GM19372 (cell line): Measurements from ENCODE around the gene ODAD3.
"Not testable (repeated sequence)": the region's sequence is repeated elsewhere in the genome, so short reads cannot be mapped to it uniquely, and the experiment has no call there.

Experiments
- ATAC-seq: cut with Tn5 transposase; IDR thresholded peaks from one replicate; pipeline ENCODE4 v1.9.1; 2021; ENCODE audit warnings: mild to moderate bottlenecking, low read depth, moderate library complexity; ENCODE audit not compliant: unreplicated experiment

Gene ODAD3

GRCh38 chr19:11461453-11461852, 26.5 kb upstream of the ODAD3 start:
- ATAC-seq, result no peak

GRCh38 chr19:11460207-11460606, 25.3 kb upstream of the ODAD3 start:
- ATAC-seq, result no peak

GRCh38 chr19:11458912-11459311, 24.0 kb upstream of the ODAD3 start:
- not testable (repeated sequence) for ATAC-seq

DNA sequence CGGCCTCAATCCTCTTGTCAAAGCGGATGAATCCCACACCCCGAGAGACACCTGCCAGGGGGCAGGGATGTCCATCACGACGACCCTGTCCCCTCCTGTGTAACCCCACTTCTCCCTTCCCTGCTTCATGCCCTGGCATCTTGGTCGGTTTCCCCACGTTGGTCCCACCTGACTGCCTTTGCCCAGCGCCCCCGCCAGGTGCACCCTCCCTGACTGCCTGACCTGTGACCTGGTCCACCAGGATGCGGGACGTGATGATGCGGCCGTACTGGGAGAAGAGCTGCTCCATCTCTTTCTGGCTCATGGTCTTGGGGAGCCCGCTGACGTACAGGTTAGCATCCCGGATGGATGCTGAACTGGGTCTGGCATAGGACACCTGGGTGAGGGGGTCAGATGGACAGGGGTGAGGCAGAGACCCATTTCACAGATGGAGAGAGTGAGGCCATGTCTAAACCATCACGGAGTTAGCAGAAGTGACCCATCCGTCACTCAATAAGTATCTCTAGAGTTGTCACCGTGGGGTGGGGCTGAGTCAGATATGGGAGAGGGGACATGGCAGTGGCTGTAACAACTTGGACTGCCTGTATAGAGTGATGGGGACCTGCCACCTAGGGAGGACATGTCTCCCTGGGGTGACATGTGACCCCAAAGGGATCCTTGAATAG, 23.4 kb upstream of the ODAD3 start:
- ATAC-seq, result no peak

- ATAC-seq, result no peak
Measured at GRCh38 chr19:11457831-11458230, 22.9 kb upstream of the ODAD3 start.

- no peak for ATAC-seq
Measured at GRCh38 chr19:11457115-11457514, 22.2 kb upstream of the ODAD3 start.

DNA sequence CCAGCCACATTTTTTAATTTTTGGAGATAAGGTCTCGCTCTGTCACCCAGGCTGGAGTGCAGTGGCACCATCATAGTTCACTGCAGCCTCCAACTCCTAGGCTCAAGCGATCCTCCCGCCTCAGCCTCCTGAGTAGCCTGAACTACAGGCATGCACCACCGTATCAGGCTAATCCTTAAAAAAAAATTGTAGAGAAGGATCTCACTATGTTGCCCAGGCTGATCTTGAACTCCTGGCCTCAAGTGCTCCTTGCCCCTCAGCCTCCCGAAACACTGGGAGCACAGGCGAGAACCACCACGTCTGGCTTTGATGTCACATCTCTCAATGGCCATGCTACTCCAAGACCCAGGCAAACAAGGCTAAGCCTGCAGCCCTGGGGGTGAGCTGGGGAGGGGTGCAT, 21.7 kb upstream of the ODAD3 start:
- ATAC-seq, result no peak

GRCh38 chr19:11455233-11455554, 20.3 kb upstream of the ODAD3 start:
- not testable (repeated sequence) for ATAC-seq

DNA sequence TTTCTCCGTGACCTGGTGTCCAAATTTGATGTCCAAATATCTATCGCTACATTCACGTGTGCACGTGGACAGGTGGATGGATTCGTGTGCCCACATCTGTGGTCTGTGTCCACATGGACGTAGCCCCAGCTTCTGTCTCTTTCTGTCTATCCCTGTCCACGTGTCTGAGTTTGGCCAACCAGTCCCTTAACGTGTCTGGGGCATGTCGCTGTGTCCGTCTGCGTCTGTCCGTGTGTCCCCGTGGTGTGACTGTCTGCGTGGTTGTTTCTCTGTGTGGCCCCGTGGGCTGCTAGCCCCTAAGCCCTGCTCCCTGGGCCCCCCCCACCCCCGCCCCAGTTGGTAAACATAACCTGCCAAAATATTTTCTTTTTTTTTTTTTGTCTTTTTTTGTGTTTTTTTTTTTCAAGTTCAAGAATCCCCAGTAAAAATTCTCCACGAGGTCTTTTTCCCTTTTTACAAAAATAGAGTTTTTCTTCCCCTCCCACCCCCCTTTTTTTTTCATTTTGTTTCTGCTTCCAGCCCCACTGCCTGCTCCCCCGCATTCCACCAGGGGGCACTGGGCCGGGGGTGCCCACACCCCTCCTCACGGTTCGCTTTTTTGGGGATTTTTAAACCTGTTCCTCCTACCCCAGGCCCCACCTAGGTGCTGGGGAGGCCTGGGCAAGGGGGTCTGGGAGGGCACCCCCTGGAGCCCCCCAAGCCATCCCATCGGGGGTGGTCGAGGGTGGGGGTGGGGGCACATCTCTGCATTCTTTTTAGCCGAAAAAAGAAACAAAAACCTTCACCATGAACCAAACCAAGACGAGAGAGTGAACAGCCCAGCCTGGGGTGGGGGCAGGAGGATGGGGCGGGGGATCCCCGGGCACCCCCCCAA, 18.8 kb upstream of the ODAD3 start:
- ATAC-seq, result no peak

DNA sequence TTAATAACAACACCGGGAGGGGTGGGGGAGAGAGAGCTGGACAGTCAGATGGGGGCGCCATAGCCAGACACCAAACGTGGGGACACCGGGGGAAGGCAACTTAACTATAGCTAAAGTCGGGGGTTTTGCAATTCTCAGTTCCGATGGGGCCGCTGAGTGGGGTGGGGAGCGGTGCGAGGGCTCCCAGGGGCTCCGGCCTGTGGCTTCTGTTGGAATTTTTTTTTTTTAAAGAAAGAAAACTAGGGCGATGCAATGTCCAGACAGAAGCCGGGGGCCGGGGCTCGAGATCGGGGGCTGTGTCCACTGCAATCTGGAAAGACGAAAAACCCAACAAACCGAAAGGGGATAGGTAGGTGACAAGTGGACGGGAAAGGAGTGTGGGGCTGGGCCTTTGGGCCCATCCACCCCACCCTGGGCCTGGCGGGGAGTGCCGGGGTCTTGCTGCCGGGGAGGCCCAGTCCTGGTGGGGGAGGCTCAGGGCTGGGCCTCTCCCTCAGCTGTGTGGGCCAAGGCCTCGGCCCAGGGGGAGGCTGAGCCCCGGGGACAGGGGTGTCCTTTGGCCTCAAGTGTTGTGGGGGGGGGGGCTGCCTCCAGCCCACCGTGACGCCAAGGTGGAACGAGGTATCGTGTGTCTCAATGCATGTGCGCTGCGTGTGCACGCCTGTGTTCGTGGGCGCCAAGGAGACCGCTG, 17.8 kb upstream of the ODAD3 start:
- no peak for ATAC-seq

- ATAC-seq, result no peak
Measured at GRCh38 chr19:11451871-11452619, 17.1 kb upstream of the ODAD3 start.

GRCh38 chr19:11451327-11451870, 16.5 kb upstream of the ODAD3 start:
- ATAC-seq, result no peak

GRCh38 chr19:11450570-11451326, 15.8 kb upstream of the ODAD3 start:
- no peak for ATAC-seq

DNA sequence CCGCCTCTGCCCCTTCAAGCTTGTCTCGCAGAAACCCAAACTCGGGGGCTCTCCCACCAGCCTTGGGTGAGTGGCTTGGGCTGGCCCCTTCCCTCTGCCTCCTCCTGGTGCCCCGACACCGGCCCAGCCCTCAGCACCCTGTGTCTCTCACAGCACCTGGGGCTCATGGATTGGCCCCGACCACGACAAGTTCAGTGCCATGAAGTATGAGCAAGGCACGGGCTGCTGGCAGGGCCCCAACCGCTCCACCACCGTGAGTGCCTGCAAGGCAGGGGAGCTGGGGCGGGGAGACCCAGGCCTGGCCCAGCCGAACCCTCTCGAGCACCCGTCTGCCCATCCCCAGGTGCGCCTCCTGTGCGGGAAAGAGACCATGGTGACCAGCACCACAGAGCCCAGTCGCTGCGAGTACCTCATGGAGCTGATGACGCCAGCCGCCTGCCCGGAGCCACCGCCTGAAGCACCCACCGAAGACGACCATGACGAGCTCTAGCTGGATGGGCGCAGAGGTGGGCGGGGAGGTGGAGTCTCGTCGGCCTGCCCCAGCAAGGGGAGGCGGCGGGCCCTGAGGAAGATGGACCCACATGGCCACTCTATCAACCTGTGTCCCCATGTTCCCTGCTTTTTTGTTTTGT, 14.1 kb upstream of the ODAD3 start:
- ATAC-seq, result no peak

DNA sequence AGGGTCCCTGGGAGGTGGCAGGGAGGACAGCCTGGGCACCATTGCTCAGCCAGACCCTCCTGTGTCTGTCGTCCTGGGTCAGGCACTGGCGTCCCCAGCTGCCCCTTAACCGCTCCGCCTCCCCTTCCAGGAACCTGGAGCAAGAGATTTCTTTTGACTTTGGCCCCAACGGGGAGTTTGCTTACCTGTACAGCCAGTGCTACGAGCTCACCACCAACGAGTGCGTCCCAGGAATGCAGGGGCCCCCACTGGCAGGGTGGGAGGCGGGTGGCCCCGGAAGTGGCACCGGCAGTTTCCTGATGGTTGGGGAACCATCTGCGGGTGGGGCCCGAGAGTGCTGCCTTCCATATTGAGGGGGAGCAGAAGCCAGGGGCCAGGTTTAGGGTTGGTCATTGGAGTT, 13.5 kb upstream of the ODAD3 start:
- ATAC-seq, result no peak

DNA sequence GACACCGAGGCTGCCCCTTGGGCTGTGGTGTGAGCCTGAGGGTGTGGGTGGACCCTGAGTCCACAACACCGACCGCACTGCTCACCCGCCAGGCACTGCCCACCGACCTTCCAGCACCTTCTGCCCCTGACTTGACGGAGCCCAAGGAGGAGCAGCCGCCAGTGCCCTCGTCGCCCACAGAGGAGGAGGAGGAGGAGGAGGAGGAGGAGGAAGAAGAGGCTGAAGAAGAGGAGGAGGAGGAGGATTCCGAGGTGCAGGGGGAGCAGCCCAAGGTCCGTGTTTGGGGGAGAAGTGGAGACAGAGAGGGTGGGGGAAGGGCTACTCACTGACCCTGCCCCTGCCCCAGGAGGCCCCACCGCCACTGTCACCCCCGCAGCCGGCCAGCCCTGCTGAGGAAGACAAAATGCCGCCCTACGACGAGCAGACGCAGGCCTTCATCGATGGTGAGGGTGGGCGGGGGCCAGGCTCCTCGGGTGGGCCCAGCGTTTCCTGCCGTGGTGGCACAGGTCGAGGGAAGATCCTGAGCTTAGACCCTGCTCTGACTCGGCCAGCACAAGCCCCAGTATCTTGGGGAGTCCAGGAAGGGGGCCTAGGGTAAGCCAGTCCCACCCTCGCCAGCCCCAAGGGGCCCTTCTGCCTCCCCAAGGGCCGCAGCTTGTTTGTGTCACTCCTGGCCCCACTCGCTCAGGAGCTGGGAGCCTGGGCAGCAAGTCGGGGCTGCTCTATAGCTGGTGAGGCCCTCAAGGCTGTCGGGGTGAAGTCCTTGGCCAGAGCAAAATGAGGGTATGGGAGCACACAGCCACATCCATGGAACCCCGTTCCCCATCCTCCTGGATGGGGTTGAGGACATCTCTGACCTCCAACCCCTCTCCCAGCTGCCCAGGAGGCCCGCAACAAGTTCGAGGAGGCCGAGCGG, 12.7 kb upstream of the ODAD3 start:
- ATAC-seq, result no peak

- ATAC-seq, result no peak
Measured at GRCh38 chr19:11446652-11447301, 11.9 kb upstream of the ODAD3 start.

DNA sequence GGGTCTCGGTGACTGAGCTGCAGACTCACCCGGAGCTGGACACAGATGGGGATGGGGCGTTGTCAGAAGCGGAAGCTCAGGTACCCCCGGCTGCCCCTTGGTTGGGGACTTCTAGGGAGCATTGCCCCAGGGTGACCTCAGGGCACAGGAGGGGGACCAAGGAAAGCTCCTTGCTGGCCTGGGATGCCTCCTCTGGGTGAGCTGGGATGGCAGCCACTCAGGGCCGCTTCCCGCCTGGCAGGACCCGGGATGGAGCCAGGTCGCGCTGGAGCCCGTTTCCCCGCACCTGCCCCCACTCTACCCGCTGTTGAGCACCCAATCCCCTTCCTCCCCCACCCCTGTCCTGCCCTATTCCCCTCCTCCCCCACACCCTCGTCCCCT, 11.3 kb upstream of the ODAD3 start:
- ATAC-seq, result no peak
